ENCODE results near the gene SGMS1. TPM values are rescaled to one million over a fixed set of nuclear protein-coding genes. Genes with fewer than 3 reads are reported as not detected.

SGMS1 gene
- total and polyA plus RNA-seq, 2 experiments from 2014 or later, result 15.0 to 34.7 TPM

GRCh38 chr10:50544095-50544856 lies 79.5 kb downstream of the SGMS1 start:
- Histone ChIP-seq H3K79me2 (replicated peaks; ENCODE audit: insufficient read depth) (peaks cover 92% of the 10 kb centered on the region), H3K4me3 (no peak overlapping the region), H3K36me3 (ENCODE audit: insufficient read depth) (no peaks in the 10 kb centered on the region), H3F3A (replicated peaks; ENCODE audit: low read depth) (no peaks in the 10 kb centered on the region), H2AFZ (no peak overlapping the region), H3K27ac (ENCODE audit: low read depth) (no peak overlapping the region), H3K4me1 (ENCODE audit: insufficient read depth) (peaks cover 11% of the 10 kb centered on the region), H3K9me2 (ENCODE audit: insufficient read depth) (0 out of 2 replicates have a peak, but pooled peaks cover 2% of the 10 kb centered on the region), H4K20me1 (replicated peaks; ENCODE audit: insufficient read depth) (no peaks in the 10 kb centered on the region), H3K4me2 (no peak overlapping the region), H3K27me3 (ENCODE audit: insufficient read depth) (no peaks in the 10 kb centered on the region)
- Mint-ChIP-seq H3K4me1 (peaks cover 33% of the 10 kb centered on the region), H3K4me3 (no peak overlapping the region), H3K27ac (peak overlapping the region; percentile 69; the same call in 1 of the 2 replicates), H3K36me3 (ENCODE audit: low read depth) (peaks cover 25% of the 10 kb centered on the region), H3K27me3 (ENCODE audit: insufficient read depth, low read depth, poor library complexity) (peaks cover 10% of the 10 kb centered on the region), H3K9me3 (peaks cover 21% of the 10 kb centered on the region; the same call in 2 of the 3 replicates)
- DNase-seq (ENCODE audit: low spot score) (no peak), ATAC-seq (no peak)
- TF ChIP-seq CTCF (conservative IDR thresholded peaks at IDR 0.05; ENCODE audit: low read depth in 2 of 2) (no peak), EZH2 (IDR thresholded peaks at IDR 0.05; ENCODE audit: low read depth, unreplicated experiment) (no peak), ZNF331 (CRISPR knock-in tag; IDR thresholded peaks at IDR 0.05; ENCODE audit: low read depth) (no peak), ETS1 (IDR thresholded peaks at IDR 0.05) (no peak), POLR2AphosphoS5 (IDR thresholded peaks at IDR 0.05; ENCODE audit: low read depth) (no peak), ZNF462 (CRISPR knock-in tag; IDR thresholded peaks at IDR 0.05) (no peak), NANOG (IDR thresholded peaks at IDR 0.05; ENCODE audit: borderline replicate concordance) (no peak), REST (IDR thresholded peaks at IDR 0.05; ENCODE audit: unreplicated experiment) (no peak), CREB1 (CRISPR knock-in tag; IDR thresholded peaks at IDR 0.05; ENCODE audit: low read depth) (no peak), EZH2phosphoT487 (IDR thresholded peaks at IDR 0.05; ENCODE audit: unreplicated experiment) (no peak), JUNB (IDR thresholded peaks at IDR 0.05; ENCODE audit: unreplicated experiment) (no peak), STAT1 (IDR thresholded peaks at IDR 0.05; ENCODE audit: unreplicated experiment) (no peak), ZNF114 (CRISPR knock-in tag; IDR thresholded peaks at IDR 0.05) (no peak)
